Nephron progenitor cell (in vitro differentiated cells): ENCODE results near the gene HRH2.
A peak's percentile ranks its signal among the peaks of the same experiment; 100 is the strongest.

Source experiments
- DNase-seq: peaks from one replicate; pipeline ENCODE4 v3.0.0; 2021
- H3K27ac Mint-ChIP-seq: 2 replicates; pipeline ENCODE4 v1.8.0; 2021; ENCODE audit warnings: mild to moderate bottlenecking, moderate library complexity, mixed read lengths
- H3K27me3 Mint-ChIP-seq: 2 replicates; pipeline ENCODE4 v1.8.0; 2021; ENCODE audit warnings: mild to moderate bottlenecking, low read depth, mixed read lengths; ENCODE audit not compliant: poor library complexity
- H3K36me3 Mint-ChIP-seq: 2 replicates; pipeline ENCODE4 v1.8.0; 2021; ENCODE audit warnings: low read depth, mixed read lengths
- H3K4me1 Mint-ChIP-seq: 2 replicates; pipeline ENCODE4 v1.8.0; 2021; ENCODE audit warnings: mixed read lengths
- H3K4me3 Mint-ChIP-seq: 2 replicates; pipeline ENCODE4 v1.8.0; 2021; ENCODE audit warnings: mild to moderate bottlenecking, moderate library complexity, mixed read lengths
- H3K9me3 Mint-ChIP-seq: 2 replicates; pipeline ENCODE4 v1.8.0; 2021; ENCODE audit warnings: mild to moderate bottlenecking, moderate library complexity, mixed read lengths
- CTCF ChIP-seq: fragments of 200-600 bp; sonication (generic); IDR thresholded peaks from 2 replicates; pipeline ENCODE4 v1.5.0; 2021; ENCODE audit warnings: antibody characterized with exemption

HRH2 gene

GRCh38 chr5:175655411-175655810, 2.5 kb upstream of the HRH2 start:
- Mint-ChIP-seq H3K27ac (no peak overlapping the region), H3K4me3 (no peak overlapping the region), H3K9me3 (peaks cover 11% of the 10 kb centered on the region), H3K27me3 (peaks cover 67% of the 10 kb centered on the region), H3K4me1 (peaks cover 28% of the 10 kb centered on the region), H3K36me3 (no peaks in the 10 kb centered on the region)
- TF ChIP-seq CTCF: no peak
- no peak for DNase-seq

- H3K27me3 Mint-ChIP-seq: peaks cover 74% of the 10 kb centered on the region
- no peak overlapping the region for H3K27ac Mint-ChIP-seq
Measured at GRCh38 chr5:175656966-175657365, 905 bp upstream of the HRH2 start.

GRCh38 chr5:175658299-175659145, 651 bp downstream of the HRH2 start:
- H3K27me3 Mint-ChIP-seq: peaks cover 67% of the 10 kb centered on the region
- peaks cover 32% of the 10 kb centered on the region for H3K4me1 Mint-ChIP-seq
- no peak overlapping the region for H3K27ac Mint-ChIP-seq
- no peak for TF ChIP-seq CTCF
- peak; percentile 55 for DNase-seq
- peak overlapping the region; percentile 86 for H3K4me3 Mint-ChIP-seq
- no peaks in the 10 kb centered on the region for H3K9me3 Mint-ChIP-seq
- no peaks in the 10 kb centered on the region for H3K36me3 Mint-ChIP-seq

More at GRCh38 chr5:175656966-175657365, 905 bp upstream of the HRH2 start:
- H3K4me3 Mint-ChIP-seq: peak overlapping the region; percentile 91
- H3K4me1 Mint-ChIP-seq: peaks cover 28% of the 10 kb centered on the region
- H3K36me3 Mint-ChIP-seq: no peaks in the 10 kb centered on the region
- no peak for TF ChIP-seq CTCF
- H3K9me3 Mint-ChIP-seq: peaks cover 3% of the 10 kb centered on the region
- no peak for DNase-seq

GRCh38 chr5:175659546-175660253, 1.8 kb downstream of the HRH2 start:
- no peak for TF ChIP-seq CTCF
- Mint-ChIP-seq H3K4me3 (peak overlapping the region; percentile 37), H3K9me3 (no peaks in the 10 kb centered on the region), H3K27me3 (peaks cover 69% of the 10 kb centered on the region), H3K4me1 (peaks cover 30% of the 10 kb centered on the region), H3K36me3 (no peaks in the 10 kb centered on the region), H3K27ac (no peak overlapping the region)
- no peak for DNase-seq

GRCh38 chr5:175663186-175664184, 5.6 kb downstream of the HRH2 start:
- peaks cover 40% of the 10 kb centered on the region for H3K27me3 Mint-ChIP-seq
- H3K4me3 Mint-ChIP-seq: no peak overlapping the region
- TF ChIP-seq CTCF: no peak
- no peaks in the 10 kb centered on the region for H3K9me3 Mint-ChIP-seq
- peak overlapping the region; percentile 32 for H3K27ac Mint-ChIP-seq
- DNase-seq: no peak
- no peaks in the 10 kb centered on the region for H3K36me3 Mint-ChIP-seq
- peaks cover 13% of the 10 kb centered on the region for H3K4me1 Mint-ChIP-seq
